Fibroblast of villous mesenchyme (primary cell): ENCODE data around the gene SRCIN1. TPM values are rescaled to one million over a fixed set of nuclear protein-coding genes. Genes with fewer than 3 reads are reported as not detected.

Experiments used
- DNase-seq: peaks from one replicate; pipeline ENCODE4 v3.0.0-alpha.2; 2010; ENCODE audit warnings: low read depth
- H3K4me3 ChIP-seq: 2 replicates; pipeline ENCODE4 v1.5.1; 2011; ENCODE audit warnings: low read depth, mild to moderate bottlenecking, low read length
- total RNA-seq: library from RNA; depleted of rRNA; stranded (reverse); fragments of >200 nt; gene quantifications from 2 replicates; pipeline ENCODE4 v1.2.3, GENCODE V29; 2012
- TF ChIP-seq, protein P1 (sequence below): IDR thresholded peaks from 2 replicates; pipeline ENCODE4 v1.5.1; 2012; ENCODE audit warnings: low read depth, mild to moderate bottlenecking, low read length; ENCODE audit not compliant: insufficient read depth

Gene SRCIN1
- total RNA-seq, 1 donor, result not detected

DNA sequence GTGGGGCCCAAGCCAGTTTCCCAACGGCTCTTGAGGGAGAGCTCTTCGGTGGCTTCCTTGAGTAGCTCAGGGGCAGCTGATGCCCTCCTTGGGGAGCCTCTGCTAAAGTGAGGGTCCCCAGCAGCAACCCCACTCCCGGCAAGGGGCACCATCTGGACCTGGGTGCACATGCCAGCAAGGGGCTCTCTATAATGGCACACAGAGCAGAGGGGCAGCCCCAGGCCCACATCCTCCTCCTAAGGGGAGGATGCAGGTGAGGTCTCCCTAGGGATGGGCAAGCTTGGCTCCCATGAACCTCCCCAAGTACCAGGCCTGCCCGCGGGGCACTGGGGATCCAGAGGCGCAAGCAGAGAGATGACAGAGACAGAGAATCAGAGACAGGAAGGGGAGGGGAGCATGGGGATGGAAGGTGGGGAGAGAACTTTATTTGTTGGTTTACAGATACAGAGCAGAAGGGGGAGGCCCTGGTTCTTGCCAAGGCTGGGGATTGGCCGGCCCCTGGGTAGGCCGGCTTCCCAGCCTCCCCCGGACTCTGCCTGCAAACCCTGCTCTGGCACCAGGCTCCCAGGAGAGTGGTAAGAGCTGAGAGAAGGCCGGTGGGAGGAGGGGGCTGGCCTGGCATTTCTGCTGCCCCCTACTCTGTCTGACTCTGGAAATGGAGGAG is 61.4 kb downstream of the SRCIN1 start:
- no peak for DNase-seq
- no peak overlapping the region for H3K4me3 ChIP-seq
- TF ChIP-seq, protein P1, sequence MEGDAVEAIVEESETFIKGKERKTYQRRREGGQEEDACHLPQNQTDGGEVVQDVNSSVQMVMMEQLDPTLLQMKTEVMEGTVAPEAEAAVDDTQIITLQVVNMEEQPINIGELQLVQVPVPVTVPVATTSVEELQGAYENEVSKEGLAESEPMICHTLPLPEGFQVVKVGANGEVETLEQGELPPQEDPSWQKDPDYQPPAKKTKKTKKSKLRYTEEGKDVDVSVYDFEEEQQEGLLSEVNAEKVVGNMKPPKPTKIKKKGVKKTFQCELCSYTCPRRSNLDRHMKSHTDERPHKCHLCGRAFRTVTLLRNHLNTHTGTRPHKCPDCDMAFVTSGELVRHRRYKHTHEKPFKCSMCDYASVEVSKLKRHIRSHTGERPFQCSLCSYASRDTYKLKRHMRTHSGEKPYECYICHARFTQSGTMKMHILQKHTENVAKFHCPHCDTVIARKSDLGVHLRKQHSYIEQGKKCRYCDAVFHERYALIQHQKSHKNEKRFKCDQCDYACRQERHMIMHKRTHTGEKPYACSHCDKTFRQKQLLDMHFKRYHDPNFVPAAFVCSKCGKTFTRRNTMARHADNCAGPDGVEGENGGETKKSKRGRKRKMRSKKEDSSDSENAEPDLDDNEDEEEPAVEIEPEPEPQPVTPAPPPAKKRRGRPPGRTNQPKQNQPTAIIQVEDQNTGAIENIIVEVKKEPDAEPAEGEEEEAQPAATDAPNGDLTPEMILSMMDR, result no peak

DNA sequence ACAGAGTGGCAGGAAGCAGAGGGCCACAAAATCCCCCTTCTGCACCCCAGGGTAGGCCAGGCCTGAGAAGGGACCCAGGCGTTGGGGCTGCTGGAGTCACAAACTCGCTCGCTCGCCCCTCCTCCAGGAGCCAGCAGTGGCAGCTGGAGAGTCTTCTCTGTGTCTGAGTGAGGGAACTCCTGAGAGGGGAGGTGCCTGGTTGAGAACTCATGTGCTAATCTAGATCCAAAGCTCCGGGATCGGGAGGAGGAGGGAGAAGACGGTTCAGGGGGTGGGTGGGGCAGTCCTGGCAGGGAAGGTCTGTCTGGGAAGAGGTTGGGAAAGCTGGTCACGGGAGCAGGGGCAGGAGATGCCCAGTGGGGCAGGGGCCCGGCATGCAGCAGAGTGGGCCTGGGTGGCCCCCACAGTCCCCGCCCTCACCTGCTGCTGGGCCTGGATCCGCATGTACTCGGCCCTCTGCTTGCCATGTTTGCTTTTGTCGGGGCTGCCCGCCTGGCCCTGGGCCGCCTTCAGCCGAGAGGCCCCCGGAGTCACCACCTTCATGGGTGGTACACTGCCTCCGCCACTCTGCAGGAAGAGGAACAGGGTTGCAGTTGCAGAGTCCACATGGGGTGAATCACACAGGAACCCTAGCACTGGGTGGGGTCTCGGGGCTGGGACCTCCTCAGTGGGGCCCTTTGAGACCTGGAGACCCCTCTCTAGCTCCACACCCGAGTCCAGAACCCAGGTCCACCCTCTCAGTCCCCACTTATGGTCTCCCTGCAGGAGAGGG is 62.2 kb downstream of the SRCIN1 start:
- TF ChIP-seq, protein P1, result no peak

DNA sequence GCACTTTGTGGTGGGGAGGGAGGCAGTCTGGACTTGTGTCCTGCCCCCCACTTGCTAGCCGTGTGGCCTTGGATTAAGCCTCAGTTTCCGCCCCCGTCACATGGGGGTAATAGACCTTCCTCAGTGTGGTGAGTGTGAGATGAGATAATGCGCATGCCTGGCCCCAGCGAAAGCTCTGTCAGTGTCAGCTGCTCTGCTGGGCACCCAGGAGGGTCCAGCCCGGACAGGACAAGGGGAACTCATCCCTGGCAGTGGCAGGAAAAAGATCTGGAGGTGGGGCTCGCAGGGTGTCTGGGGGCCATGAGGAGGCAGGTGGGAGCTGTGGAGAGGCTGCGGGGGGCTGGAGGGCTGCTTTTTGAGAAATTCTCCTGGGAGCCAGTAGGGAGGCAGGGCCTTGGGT is 63.5 kb downstream of the SRCIN1 start:
- no peak overlapping the region for H3K4me3 ChIP-seq
- TF ChIP-seq, protein P1, result no peak
- DNase-seq, result no peak

More for the DNA sequence above, 62.2 kb downstream of the SRCIN1 start:
- H3K4me3 ChIP-seq, result no peak overlapping the region
- no peak for DNase-seq

DNA sequence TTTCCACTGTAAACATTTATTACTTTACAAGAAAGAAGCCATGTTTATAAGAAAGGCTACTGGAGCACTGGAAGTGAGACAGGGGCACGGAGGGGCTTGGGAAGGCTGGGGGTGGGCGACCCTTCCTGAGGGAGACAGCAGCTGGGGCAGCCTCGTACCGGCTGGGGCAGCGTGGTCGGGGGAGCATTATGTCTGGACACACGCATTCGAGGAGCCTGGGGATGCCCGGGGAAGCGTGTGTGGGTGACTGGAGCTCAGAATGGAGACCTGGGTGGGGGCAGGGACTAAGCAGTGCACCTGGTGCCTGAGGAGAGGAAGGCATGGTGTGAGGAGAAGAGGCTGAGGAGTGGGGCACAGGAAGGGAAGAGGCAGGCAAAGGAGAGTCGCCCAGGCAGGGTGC is 64.5 kb downstream of the SRCIN1 start:
- H3K4me3 ChIP-seq, result no peak overlapping the region
- DNase-seq, result no peak
- TF ChIP-seq, protein P1, result no peak

DNA sequence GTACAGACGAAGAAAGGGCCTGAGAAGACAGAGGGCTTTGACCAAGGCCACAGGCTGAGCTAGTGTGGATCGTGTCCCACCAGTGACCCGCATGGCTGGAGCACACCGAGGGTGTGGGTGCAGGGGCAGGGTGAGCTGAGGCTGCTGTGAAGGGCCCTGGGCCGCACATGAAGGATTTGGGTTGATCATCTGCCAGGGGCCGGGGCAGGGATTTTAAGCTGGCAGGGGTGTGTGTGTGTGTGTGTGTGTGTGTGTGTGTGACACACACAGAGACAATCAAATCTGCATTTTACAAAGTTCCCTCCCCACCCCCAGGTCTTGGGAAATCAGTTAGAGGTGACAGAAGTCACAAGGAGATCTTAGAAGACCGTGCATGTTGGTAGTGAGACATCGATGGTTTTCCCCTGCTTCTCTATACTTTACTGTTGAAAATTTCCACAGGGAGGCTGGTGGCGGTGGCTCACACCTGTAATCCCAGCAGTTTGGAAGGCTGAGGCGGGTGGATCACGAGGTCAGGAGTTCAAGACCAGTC is 65.2 kb downstream of the SRCIN1 start:
- no peak overlapping the region for H3K4me3 ChIP-seq
- TF ChIP-seq, protein P1, result no peak
- no peak for DNase-seq

DNA sequence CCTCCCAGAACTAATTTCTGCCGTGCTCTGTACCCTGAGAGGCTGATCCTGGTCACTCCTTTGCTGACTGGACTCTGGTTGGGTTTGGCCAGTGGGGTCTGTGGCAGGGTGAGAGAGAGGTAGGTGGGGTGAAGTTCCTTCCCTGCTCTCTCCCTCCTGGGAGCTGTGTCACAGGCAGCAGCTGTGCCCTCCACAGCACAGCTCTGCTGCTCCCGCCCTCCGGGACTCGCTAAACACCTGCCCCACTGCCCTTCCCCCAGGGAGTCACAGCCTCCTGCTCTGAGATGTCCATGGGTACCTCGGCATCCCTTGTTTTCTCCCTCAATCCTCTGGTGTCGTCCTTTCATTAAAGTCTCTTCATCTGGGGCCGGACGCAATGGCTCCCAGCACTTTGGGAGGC is 66.4 kb downstream of the SRCIN1 start:
- DNase-seq, result no peak
- TF ChIP-seq, protein P1, result no peak
- H3K4me3 ChIP-seq, result no peak overlapping the region
